Mammary epithelial cell (primary cell): Measurements from ENCODE around the gene CYP4F22.

Experiments used
- CTCF ChIP-seq, 2 donors: IDR thresholded peaks in 1 of 2; conservative IDR thresholded peaks in 1 of 2; 2 replicates each; pipeline ENCODE4 v1.5.1; 2011 to 2012; ENCODE audit warnings: inconsistent platforms in 2 of 2, low read length in 2 of 2, mild to moderate bottlenecking in 2 of 2, control low read depth in 1 of 2, low read depth in 1 of 2; ENCODE audit not compliant: insufficient read depth in 1 of 2; ENCODE audit errors: extremely low read depth in 1 of 2
- EZH2 ChIP-seq: IDR thresholded peaks from 2 replicates; pipeline ENCODE4 v1.6.1; 2012; ENCODE audit warnings: low read length, inconsistent platforms, borderline replicate concordance

GRCh38 chr19:15583346-15583745 lies 75.0 kb downstream of the CYP4F22 start:
- TF ChIP-seq CTCF (conservative IDR thresholded peaks at IDR 0.05 in 1 of 2, IDR thresholded peaks at IDR 0.05 in 1 of 2; ENCODE audit: extremely low read depth in 1 of 2, insufficient read depth in 1 of 2, low read depth in 1 of 2, low read length in 2 of 2) (no peak), EZH2 (no peak)
